ENCODE results near the gene CLDN18.
A peak's percentile ranks its signal among the peaks of the same experiment; 100 is the strongest.

CLDN18 gene

DNA sequence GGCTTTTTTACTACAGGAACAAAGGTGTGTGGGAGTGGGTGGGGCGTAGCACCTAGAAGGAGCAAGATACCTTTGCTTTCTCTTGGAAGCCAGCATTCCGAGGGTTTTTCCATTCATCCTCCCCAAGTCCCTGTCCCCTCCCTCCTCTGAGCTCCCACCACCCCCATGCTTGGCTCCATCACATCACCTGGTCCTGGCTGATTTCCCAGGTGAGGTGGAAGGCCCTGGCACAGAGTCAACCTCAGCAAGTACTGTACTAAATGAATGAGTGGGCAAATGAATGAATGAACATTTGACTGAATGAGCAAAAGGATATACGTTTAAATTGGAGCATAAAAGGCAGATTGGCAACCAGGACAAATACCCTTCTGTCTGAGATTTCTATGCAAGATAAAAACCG is 60.0 kb downstream of the CLDN18 start:
- H3K36me3 Mint-ChIP-seq (ENCODE audit: insufficient read depth): no peaks in the 10 kb centered on the region
- ATAC-seq (replicated peaks; ENCODE audit: extremely low read depth, poor library complexity, severe bottlenecking): no peak
- H3K9me3 Mint-ChIP-seq: no peaks in the 10 kb centered on the region
- no peak for DNase-seq (ENCODE audit: low spot score in 2 of 2)
- H3K27ac Mint-ChIP-seq (ENCODE audit: low read depth): no peak overlapping the region
- no peak overlapping the region for H3K4me3 Mint-ChIP-seq
- peaks cover 37% of the 10 kb centered on the region for H3K27me3 Mint-ChIP-seq
- H3K4me1 Mint-ChIP-seq: no peaks in the 10 kb centered on the region

DNA sequence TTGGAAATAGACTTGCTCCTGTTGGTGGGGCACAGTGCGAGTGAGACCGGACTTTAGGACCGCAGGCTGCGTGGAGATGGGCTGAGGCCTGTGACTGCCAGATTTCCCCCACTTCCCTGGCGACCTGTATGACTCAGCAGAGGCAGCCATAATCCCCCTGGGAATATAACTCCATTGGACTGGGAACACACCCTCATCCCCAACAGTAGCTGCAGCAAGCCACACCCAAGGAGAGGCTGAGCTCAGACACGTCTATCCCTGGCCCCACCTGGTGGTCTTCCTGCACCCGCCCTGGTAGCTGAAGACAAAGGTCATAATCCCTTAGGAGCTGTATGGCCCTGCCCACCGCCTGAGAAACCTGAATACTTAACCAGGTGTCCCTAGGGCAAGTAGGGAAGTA is 62.8 kb downstream of the CLDN18 start:
- H3K4me1 Mint-ChIP-seq: no peaks in the 10 kb centered on the region
- no peaks in the 10 kb centered on the region for H3K36me3 Mint-ChIP-seq (ENCODE audit: insufficient read depth)
- H3K27ac Mint-ChIP-seq (ENCODE audit: low read depth): no peak overlapping the region
- ATAC-seq (replicated peaks; ENCODE audit: extremely low read depth, poor library complexity, severe bottlenecking) (no peak), DNase-seq (ENCODE audit: low spot score in 2 of 2) (no peak)
- H3K4me3 Mint-ChIP-seq: no peak overlapping the region
- H3K27me3 Mint-ChIP-seq: peaks cover 49% of the 10 kb centered on the region
- no peaks in the 10 kb centered on the region for H3K9me3 Mint-ChIP-seq

DNA sequence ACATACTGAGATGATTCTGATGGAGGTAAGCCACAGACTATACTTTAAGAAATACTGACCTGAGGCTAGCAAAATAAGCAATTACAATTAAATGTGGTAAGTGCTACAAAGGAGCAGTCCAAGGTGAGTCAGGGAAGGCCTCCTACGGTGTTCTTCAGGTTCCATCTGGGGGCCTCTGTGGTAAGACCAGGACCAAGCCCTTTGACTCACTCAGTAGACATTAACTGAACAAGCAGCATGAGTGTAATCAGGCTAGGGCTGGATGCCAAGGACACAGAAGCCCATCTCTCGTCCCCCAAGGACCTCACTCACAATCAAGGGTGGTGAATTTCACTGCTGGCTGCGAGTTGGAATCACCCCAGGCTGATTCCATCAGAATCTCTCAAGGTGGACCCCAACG is 68.1 kb downstream of the CLDN18 start:
- Mint-ChIP-seq H3K27me3 (peaks cover 20% of the 10 kb centered on the region), H3K36me3 (ENCODE audit: insufficient read depth) (peaks cover under 1% of the 10 kb centered on the region), H3K9me3 (no peaks in the 10 kb centered on the region), H3K27ac (ENCODE audit: low read depth) (no peak overlapping the region), H3K4me1 (peaks cover 13% of the 10 kb centered on the region), H3K4me3 (no peak overlapping the region)
- no peak for DNase-seq (ENCODE audit: low spot score in 2 of 2)
- ATAC-seq (replicated peaks; ENCODE audit: extremely low read depth, poor library complexity, severe bottlenecking): no peak

DNA sequence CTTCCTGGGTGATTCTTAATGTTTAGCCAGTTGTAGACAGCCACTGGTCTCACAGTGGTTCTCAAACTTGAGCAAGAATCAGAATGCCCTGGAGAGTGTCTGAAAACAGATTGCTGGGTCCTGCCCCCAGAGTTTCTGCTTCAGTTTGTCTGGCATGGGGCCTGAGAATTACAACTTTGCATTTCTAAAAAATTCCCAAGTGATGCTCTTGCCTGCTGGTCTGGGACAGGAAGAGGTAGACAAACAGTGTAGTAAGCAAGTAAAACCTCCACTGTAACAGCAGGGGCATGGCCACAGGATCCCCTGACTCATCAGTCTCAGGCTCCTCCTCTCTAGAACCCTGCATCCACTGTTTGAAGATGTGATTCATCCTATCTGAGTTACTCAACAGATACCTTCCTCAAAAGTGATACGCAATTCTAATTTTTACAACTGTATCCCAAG is 69.0 kb downstream of the CLDN18 start:
- H3K9me3 Mint-ChIP-seq: no peaks in the 10 kb centered on the region
- no peak overlapping the region for H3K27ac Mint-ChIP-seq (ENCODE audit: low read depth)
- DNase-seq (ENCODE audit: low spot score in 2 of 2) (no peak), ATAC-seq (replicated peaks; ENCODE audit: extremely low read depth, poor library complexity, severe bottlenecking) (no peak)
- H3K4me1 Mint-ChIP-seq: peaks cover 16% of the 10 kb centered on the region
- peaks cover 20% of the 10 kb centered on the region for H3K27me3 Mint-ChIP-seq
- peaks cover 2% of the 10 kb centered on the region for H3K36me3 Mint-ChIP-seq (ENCODE audit: insufficient read depth)
- H3K4me3 Mint-ChIP-seq: no peak overlapping the region

DNA sequence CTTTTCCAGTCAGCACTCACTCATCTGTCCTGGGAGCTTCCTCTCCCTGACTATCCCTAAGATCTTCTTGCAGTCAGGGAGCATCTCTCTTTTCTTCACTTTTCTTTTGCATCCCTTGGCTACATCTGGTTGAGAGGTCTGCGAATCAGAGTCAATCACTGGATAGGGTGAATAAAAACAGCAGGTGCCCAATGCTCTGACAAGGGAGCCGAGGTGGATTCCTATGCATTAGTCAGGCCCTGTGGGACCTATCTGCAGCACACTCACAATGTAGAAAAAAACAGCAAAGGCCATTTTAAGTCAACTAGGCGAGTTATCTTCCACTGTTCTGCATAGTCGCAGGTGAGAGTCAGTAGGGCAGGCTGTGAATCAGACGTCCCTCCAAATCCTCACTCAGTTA is 69.9 kb downstream of the CLDN18 start:
- ATAC-seq (replicated peaks; ENCODE audit: extremely low read depth, poor library complexity, severe bottlenecking): no peak
- H3K4me1 Mint-ChIP-seq: peaks cover 16% of the 10 kb centered on the region
- H3K27me3 Mint-ChIP-seq: peaks cover 13% of the 10 kb centered on the region
- DNase-seq (ENCODE audit: low spot score in 2 of 2): no peak
- no peak overlapping the region for H3K27ac Mint-ChIP-seq (ENCODE audit: low read depth)
- peaks cover 2% of the 10 kb centered on the region for H3K36me3 Mint-ChIP-seq (ENCODE audit: insufficient read depth)
- H3K4me3 Mint-ChIP-seq: no peak overlapping the region
- H3K9me3 Mint-ChIP-seq: no peaks in the 10 kb centered on the region

DNA sequence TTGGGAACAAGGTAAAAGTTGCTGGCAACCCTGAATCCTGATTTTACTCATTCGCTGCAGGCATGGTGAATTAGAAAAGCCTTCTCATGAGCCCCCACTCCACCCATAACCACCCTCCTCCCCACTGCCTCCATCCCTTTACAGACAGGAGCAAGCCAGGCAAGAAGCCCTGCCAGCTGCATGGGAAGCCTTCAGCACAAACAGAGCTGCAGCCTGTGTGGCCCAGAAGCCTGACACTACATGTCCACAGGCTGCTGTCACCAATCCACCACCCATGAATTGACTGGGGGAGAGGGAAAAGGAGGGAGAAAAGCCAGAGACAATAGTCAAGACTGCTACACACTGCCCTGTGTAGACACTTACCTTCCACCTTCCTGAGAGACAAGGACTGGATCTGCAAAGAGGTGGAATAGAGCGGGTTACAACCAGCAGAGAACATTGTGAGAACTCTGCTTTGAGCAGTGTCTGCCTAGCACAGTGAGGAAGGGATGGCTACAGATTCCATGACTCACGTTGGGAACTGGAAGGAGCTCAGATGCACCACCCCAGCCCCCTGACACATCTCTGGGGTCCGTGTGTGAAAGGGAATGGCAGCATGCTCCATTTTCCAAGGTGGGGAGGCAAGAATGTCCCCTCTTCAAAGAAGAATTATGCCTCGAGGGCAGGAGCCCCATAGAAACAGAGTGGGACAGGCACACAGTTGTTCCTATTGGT is 71.6 kb downstream of the CLDN18 start:
- H3K9me3 Mint-ChIP-seq: no peaks in the 10 kb centered on the region

DNA sequence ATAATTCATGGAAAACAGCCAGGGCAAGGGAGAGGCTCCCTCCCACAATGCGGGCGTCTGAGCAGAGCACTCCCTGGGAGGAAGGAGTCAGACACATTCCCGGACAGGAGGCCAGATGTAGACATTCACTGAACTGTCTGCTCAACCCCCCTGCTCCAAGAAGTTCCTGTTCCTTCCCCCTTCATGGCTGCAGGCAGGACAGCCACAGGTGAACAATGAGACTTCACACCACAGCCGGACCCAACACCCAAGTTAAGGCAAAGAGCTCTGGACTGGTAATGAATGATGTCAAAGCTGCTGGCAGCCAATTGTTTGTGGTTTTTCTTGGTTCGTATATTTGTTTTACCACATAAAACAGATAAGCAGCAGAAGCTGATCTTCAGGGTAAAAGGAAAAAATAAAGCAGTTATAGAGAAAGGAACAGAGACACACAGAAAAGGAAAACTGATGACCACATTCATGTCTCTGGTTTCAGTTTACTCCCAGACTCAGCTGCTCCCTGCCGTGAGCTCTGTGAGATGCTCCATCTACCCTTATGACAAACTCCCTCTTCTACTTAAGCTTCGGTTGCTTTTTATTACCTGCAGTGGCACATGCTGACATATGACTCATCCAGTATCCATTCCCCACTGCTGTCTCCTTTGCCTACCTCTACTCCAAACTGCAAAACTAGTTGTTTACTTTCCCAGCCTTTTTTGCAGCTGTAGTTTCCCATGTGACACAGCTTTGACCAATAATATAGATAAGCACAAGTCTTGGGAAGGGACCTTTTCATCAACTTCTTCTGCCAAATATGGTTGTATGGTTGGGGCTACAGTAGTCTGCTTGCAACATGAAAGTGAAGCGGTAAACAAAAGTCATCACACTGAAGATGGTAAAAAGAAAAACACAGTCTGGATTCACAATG is 72.4 kb downstream of the CLDN18 start:
- no peaks in the 10 kb centered on the region for H3K9me3 Mint-ChIP-seq
- peak overlapping the region; percentile 29 for H3K27ac Mint-ChIP-seq (ENCODE audit: low read depth)
- ATAC-seq (replicated peaks; ENCODE audit: extremely low read depth, poor library complexity, severe bottlenecking) (peak; percentile 53), DNase-seq (ENCODE audit: low spot score in 2 of 2) (no peak)
- H3K36me3 Mint-ChIP-seq (ENCODE audit: insufficient read depth): peaks cover 2% of the 10 kb centered on the region
- peaks cover 11% of the 10 kb centered on the region for H3K27me3 Mint-ChIP-seq
- peak overlapping the region; percentile 53 for H3K4me3 Mint-ChIP-seq
- peaks cover 16% of the 10 kb centered on the region for H3K4me1 Mint-ChIP-seq

More for the DNA sequence above, 71.6 kb downstream of the CLDN18 start:
- Mint-ChIP-seq H3K27ac (ENCODE audit: low read depth) (peak overlapping the region; percentile 29), H3K4me1 (peaks cover 16% of the 10 kb centered on the region), H3K27me3 (peaks cover 3% of the 10 kb centered on the region), H3K4me3 (no peak overlapping the region), H3K36me3 (ENCODE audit: insufficient read depth) (peaks cover 2% of the 10 kb centered on the region)
- ATAC-seq (replicated peaks; ENCODE audit: extremely low read depth, poor library complexity, severe bottlenecking) (no peak), DNase-seq (ENCODE audit: low spot score in 2 of 2) (no peak)

DNA sequence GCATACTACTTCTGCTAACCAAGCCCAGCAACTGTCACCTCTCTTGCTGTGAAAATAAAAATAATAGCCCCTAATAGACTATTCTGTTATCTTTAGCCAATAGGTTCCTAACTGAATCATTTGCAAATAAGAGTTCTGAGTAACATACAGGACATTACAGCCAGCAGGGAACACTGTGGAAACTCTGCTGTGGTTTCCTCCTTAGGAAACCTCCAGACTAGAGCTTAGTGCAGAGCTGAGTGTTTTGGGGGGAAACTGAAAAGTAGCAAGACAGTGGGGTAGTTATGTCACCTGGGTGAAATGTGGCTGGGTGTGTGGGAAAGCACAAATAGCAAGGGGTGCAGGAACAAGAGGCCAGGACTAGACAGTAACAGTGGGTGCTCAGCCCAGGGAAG is 73.0 kb downstream of the CLDN18 start:
- Mint-ChIP-seq H3K4me3 (no peak overlapping the region), H3K36me3 (ENCODE audit: insufficient read depth) (peaks cover 2% of the 10 kb centered on the region), H3K4me1 (peaks cover 16% of the 10 kb centered on the region), H3K27ac (ENCODE audit: low read depth) (no peak overlapping the region), H3K27me3 (peaks cover 15% of the 10 kb centered on the region), H3K9me3 (no peaks in the 10 kb centered on the region)
- DNase-seq (ENCODE audit: low spot score in 2 of 2) (no peak), ATAC-seq (replicated peaks; ENCODE audit: extremely low read depth, poor library complexity, severe bottlenecking) (no peak)

Data from central memory CD8-positive, alpha-beta T cell (primary cell).